Germinal center (tissue), 1 donor: Measurements from ENCODE around the gene MORC4.
"Not testable (repeated sequence)": the region's sequence is repeated elsewhere in the genome, so short reads cannot be mapped to it uniquely, and the experiment has no call there.

Experiments used
- DNase-seq: peaks from one replicate; pipeline ENCODE4 v3.0.0; 2012; ENCODE audit warnings: mixed read lengths, low spot score

MORC4 gene

GRCh38 chrX:107000013-107000515 lies at the start of gene MORC4:
MORC4 (minus strand) TSS chrX:107000212; CDS start chrX:106999969, 243 bp downstream.
- DNase-seq, result peak; percentile 50

GRCh38 chrX:107047622-107048021 lies 47.6 kb upstream of the MORC4 start:
- DNase-seq, result no peak

- DNase-seq, result no peak
Measured at GRCh38 chrX:107029752-107030151, 29.7 kb upstream of the MORC4 start.

GRCh38 chrX:107025545-107025944 lies 25.5 kb upstream of the MORC4 start:
- DNase-seq, result peak; percentile 2

- DNase-seq, result no peak
Measured at GRCh38 chrX:107014936-107015335, 14.9 kb upstream of the MORC4 start.

- DNase-seq, result no peak
Measured at GRCh38 chrX:107008034-107008433, 8.0 kb upstream of the MORC4 start.

- peak; percentile 7 for DNase-seq
Measured at GRCh38 chrX:106999002-106999975, 723 bp downstream of the MORC4 start.

- no peak for DNase-seq
Measured at GRCh38 chrX:106997611-106998010, 2.4 kb downstream of the MORC4 start.

GRCh38 chrX:106995678-106996077 lies 4.3 kb downstream of the MORC4 start:
- DNase-seq, result no peak

- DNase-seq, result no peak
Measured at GRCh38 chrX:106987488-106987887, 12.5 kb downstream of the MORC4 start.

- DNase-seq, result no peak
Measured at GRCh38 chrX:106980952-106981626, 18.9 kb downstream of the MORC4 start.

GRCh38 chrX:106976416-106976815 lies 23.6 kb downstream of the MORC4 start:
- no peak for DNase-seq

GRCh38 chrX:106973433-106974149 lies 26.4 kb downstream of the MORC4 start:
- no peak for DNase-seq

GRCh38 chrX:106972896-106973295 lies 27.1 kb downstream of the MORC4 start:
- no peak for DNase-seq

GRCh38 chrX:106966547-106966946 lies 33.5 kb downstream of the MORC4 start:
- DNase-seq, result not testable (repeated sequence)

- DNase-seq, result no peak
Measured at GRCh38 chrX:106964290-106964689, 35.7 kb downstream of the MORC4 start.

- DNase-seq, result no peak
Measured at GRCh38 chrX:106963111-106963510, 36.9 kb downstream of the MORC4 start.

GRCh38 chrX:106959901-106960300 lies 40.1 kb downstream of the MORC4 start:
- no peak for DNase-seq

GRCh38 chrX:106957856-106958255 lies 42.2 kb downstream of the MORC4 start:
- no peak for DNase-seq

- no peak for DNase-seq
Measured at GRCh38 chrX:106955004-106955772, 44.8 kb downstream of the MORC4 start.

- DNase-seq, result peak; percentile 4
Measured at GRCh38 chrX:106954041-106954440, 46.0 kb downstream of the MORC4 start.
